IMR-90 (cell line): ENCODE results near the gene RHOG. TPM values are rescaled to one million over a fixed set of nuclear protein-coding genes. Genes with fewer than 3 reads are reported as not detected.

Source experiments
- ATAC-seq: fragments of 200-7000 bp; cut with Tn5 transposase; 2 replicates; pipeline ENCODE4 v1.9.1; 2020; ENCODE audit warnings: low read depth, mild to moderate bottlenecking, moderate library complexity
- BruUV-seq: library from RNA; stranded (reverse); fragments of 400-500 nt; replicated peaks from 2 replicates; lab custom pipeline; 2021; lab: Mats Ljungman, UMichigan
- CTCF ChIA-PET: fragments of 300-600 bp; formaldehyde crosslinking; extraction: SDS; loops from one replicate; lab custom pipeline; 2021; ENCODE audit warnings: antibody characterized with exemption; lab: Yijun Ruan, JAX
- POLR2A ChIA-PET: fragments of 300-600 bp; sonication (Branson Sonifier 250); formaldehyde crosslinking; loops from one replicate; lab custom pipeline; 2022; ENCODE audit warnings: antibody characterized with exemption; ENCODE audit not compliant: unreplicated experiment; lab: Charles Lee
- DNase-seq: peaks from one replicate; pipeline ENCODE4 v3.0.0; 2013
- H2AFZ ChIP-seq: replicated peaks from 2 replicates; pipeline ENCODE3; 2013; ENCODE audit warnings: low read length, mild to moderate bottlenecking; ENCODE audit not compliant: poor library complexity
- H2AK5ac ChIP-seq: 2 replicates; pipeline ENCODE4 v1.6.1; 2013; ENCODE audit warnings: low read depth, low read length, inconsistent platforms
- H2AK9ac ChIP-seq: replicated peaks from 2 replicates; pipeline ENCODE3; 2013; ENCODE audit warnings: mild to moderate bottlenecking, low read depth, low read length, moderate library complexity; ENCODE audit not compliant: poor library complexity
- H2BK120ac ChIP-seq: 2 replicates; pipeline ENCODE4 v1.6.1; 2013; ENCODE audit warnings: low read depth, low read length, inconsistent platforms
- H2BK15ac ChIP-seq: 3 replicates; pipeline ENCODE4 v1.6.1; 2013; ENCODE audit warnings: low read depth, low read length, inconsistent platforms
- H2BK20ac ChIP-seq: 2 replicates; pipeline ENCODE4 v1.6.1; 2013; ENCODE audit warnings: low read depth, mild to moderate bottlenecking, inconsistent platforms, low read length, moderate library complexity
- H2BK5ac ChIP-seq: 2 replicates; pipeline ENCODE4 v1.6.1; 2013; ENCODE audit warnings: mild to moderate bottlenecking, low read depth, low read length, inconsistent platforms; ENCODE audit not compliant: poor library complexity, severe bottlenecking
- H3K14ac ChIP-seq: replicated peaks from 2 replicates; pipeline ENCODE4 v1.6.1; 2013; ENCODE audit warnings: low read depth, low read length, inconsistent platforms
- H3K18ac ChIP-seq: 2 replicates; pipeline ENCODE4 v1.6.1; 2013; ENCODE audit warnings: low read depth, low read length, control low read depth
- H3K23ac ChIP-seq: 2 replicates; pipeline ENCODE4 v1.6.1; 2013; ENCODE audit warnings: low read depth, low read length, inconsistent platforms
- H3K27ac ChIP-seq: 2 replicates; pipeline ENCODE4 v1.5.1; 2013; ENCODE audit warnings: mild to moderate bottlenecking, control low read depth, low read length; ENCODE audit not compliant: insufficient read depth
- H3K27me3 ChIP-seq: 2 replicates; pipeline ENCODE4 v1.6.1; 2013; ENCODE audit warnings: low read length; ENCODE audit not compliant: control insufficient read depth, insufficient read depth
- H3K36me3 ChIP-seq: 2 replicates; pipeline ENCODE4 v1.6.1; 2013; ENCODE audit warnings: low read length, mixed read lengths; ENCODE audit not compliant: control insufficient read depth, insufficient read depth
- H3K4ac ChIP-seq: 2 replicates; pipeline ENCODE4 v1.6.1; 2013; ENCODE audit warnings: low read depth, low read length, inconsistent platforms
- H3K4me1 ChIP-seq: 2 replicates; pipeline ENCODE4 v1.6.1; 2013; ENCODE audit warnings: low read length, mixed read lengths; ENCODE audit not compliant: control insufficient read depth, insufficient read depth
- H3K4me2 ChIP-seq: 2 replicates; pipeline ENCODE4 v1.6.1; 2013; ENCODE audit warnings: low read depth, mild to moderate bottlenecking, control low read depth, low read length, moderate library complexity
- H3K4me3 ChIP-seq: 2 replicates; pipeline ENCODE4 v1.5.1; 2013; ENCODE audit warnings: low read depth, mild to moderate bottlenecking, control low read depth, low read length, moderate library complexity; ENCODE audit not compliant: insufficient read depth
- H3K56ac ChIP-seq: 2 replicates; pipeline ENCODE4 v1.6.1; 2013; ENCODE audit warnings: low read length, inconsistent platforms; ENCODE audit not compliant: insufficient read depth; ENCODE audit errors: extremely low read depth
- H3K79me1 ChIP-seq, 2 experiments: 2 replicates each; pipeline ENCODE4 v1.6.1; 2013; ENCODE audit warnings: low read length in 2 of 2, inconsistent platforms in 1 of 2, low read depth in 1 of 2
- H3K9ac ChIP-seq: 2 replicates; pipeline ENCODE4 v1.6.1; 2013; ENCODE audit warnings: low read depth, low read length, control low read depth
- H3K9me1 ChIP-seq: 2 replicates; pipeline ENCODE4 v1.6.1; 2013; ENCODE audit warnings: low read length, inconsistent platforms; ENCODE audit not compliant: insufficient read depth
- H3K9me3 ChIP-seq: 2 replicates; pipeline ENCODE4 v1.6.1; 2013; ENCODE audit warnings: low read length; ENCODE audit not compliant: control insufficient read depth, insufficient read depth
- H4K20me1 ChIP-seq: 2 replicates; pipeline ENCODE4 v1.6.1; 2013; ENCODE audit warnings: low read length, inconsistent platforms; ENCODE audit not compliant: insufficient read depth
- H4K5ac ChIP-seq: 2 replicates; pipeline ENCODE4 v1.6.1; 2013; ENCODE audit warnings: mild to moderate bottlenecking, low read depth, low read length, control low read depth
- H4K8ac ChIP-seq, 2 experiments: 2 replicates each; pipeline ENCODE4 v1.6.1; 2013; ENCODE audit warnings: low read depth in 2 of 2, low read length in 2 of 2, control low read depth in 1 of 2, inconsistent platforms in 1 of 2
- H4K91ac ChIP-seq: 2 replicates; pipeline ENCODE4 v1.6.1; 2013; ENCODE audit warnings: low read depth, low read length, inconsistent platforms; ENCODE audit not compliant: insufficient read depth
- BHLHE40 ChIP-seq: fragments of 150-350 bp; IDR thresholded peaks from 2 replicates; pipeline ENCODE4 v1.6.1; 2016; ENCODE audit warnings: mild to moderate bottlenecking, low read depth, low read length
- CEBPB ChIP-seq: IDR thresholded peaks from 2 replicates; pipeline ENCODE4 v1.6.1; 2012; ENCODE audit warnings: low read depth, low read length, improper control_type of control experiment
- CHD1 ChIP-seq: IDR thresholded peaks from 2 replicates; pipeline ENCODE4 v1.6.1; 2012; ENCODE audit warnings: low read depth, low read length, improper control_type of control experiment
- MXI1 ChIP-seq: IDR thresholded peaks from 2 replicates; pipeline ENCODE4 v1.6.1; 2012; ENCODE audit warnings: low read depth, mild to moderate bottlenecking, low read length, moderate library complexity, borderline replicate concordance
- NFE2L2 ChIP-seq: fragments of 150-350 bp; IDR thresholded peaks from 2 replicates; pipeline ENCODE4 v1.6.1; 2016; ENCODE audit warnings: low read depth, mild to moderate bottlenecking, low read length
- RCOR1 ChIP-seq: IDR thresholded peaks from 2 replicates; pipeline ENCODE4 v1.6.1; 2012; ENCODE audit warnings: mild to moderate bottlenecking, low read length, improper control_type of control experiment; ENCODE audit not compliant: insufficient replicate concordance
- RFX5 ChIP-seq: IDR thresholded peaks from 2 replicates; pipeline ENCODE4 v1.8.0; 2012; ENCODE audit warnings: low read depth, mild to moderate bottlenecking, low read length, moderate library complexity
- SMC3 ChIP-seq: fragments of 150-350 bp; IDR thresholded peaks from 2 replicates; pipeline ENCODE4 v1.6.1; 2016; ENCODE audit warnings: low read depth, mild to moderate bottlenecking, antibody characterized with exemption, low read length, moderate library complexity
- USF2 ChIP-seq: fragments of 150-350 bp; IDR thresholded peaks from 2 replicates; pipeline ENCODE4 v1.6.1; 2017; ENCODE audit warnings: mild to moderate bottlenecking, antibody characterized with exemption, low read length, low read depth
- WGBS, 2 experiments: methylation state at CpG; one replicate each; pipeline versions ENCODE4 v1.1.5 to v1.1.7; 2013; ENCODE audit warnings: missing lambda C conversion rate in 2 of 2; ENCODE audit not compliant: insufficient read length in 1 of 2; ENCODE audit errors: extremely low coverage in 2 of 2; 5-methylcytosine and 5-hydroxymethylcytosine counted together
- dilution Hi-C: fragments of 300-500 bp; cut with HindIII; formaldehyde crosslinking; loops from one replicate; pipeline ENCODE4 v1.14.3; 2018; ENCODE audit warnings: low sequenced_read_pairs; ENCODE audit not compliant: unreplicated experiment
- in situ Hi-C: fragments of 300-500 bp; cut with MboI; formaldehyde crosslinking; loops from 3 replicates; pipeline ENCODE4 v1.14.3; 2019; ENCODE audit warnings: low sequenced_read_pairs, inconsistent platforms, mixed read lengths
- intact Hi-C: fragments of 100-400 bp; cut with micrococcal nuclease; formaldehyde crosslinking; loops from 2 replicates; pipeline ENCODE4 v1.10.0; 2022
- polyA plus RNA-seq, 3 experiments: library from polyadenylated mRNA; depleted of rRNA; stranded (reverse); fragments of >200 nt; gene quantifications; 2 replicates each; pipeline ENCODE4 v1.2.3, GENCODE V29; 2012; ENCODE audit warnings: low replicate concordance in 1 of 3
- total RNA-seq: library from RNA; depleted of rRNA; stranded (reverse); fragments of >200 nt; gene quantifications from 2 replicates; pipeline ENCODE4 v1.2.3, GENCODE V29; 2012
- TF ChIP-seq, protein P1 (sequence below): fragments of 150-350 bp; IDR thresholded peaks from 2 replicates; pipeline ENCODE4 v1.6.1; 2016; ENCODE audit warnings: low read depth, mild to moderate bottlenecking, low read length, moderate library complexity, borderline replicate concordance

The RHOG gene
- total and polyA plus RNA-seq, 2 of the 4 experiments (the other 2 are of a cell fraction) = 16.3 to 114 TPM

DNA sequence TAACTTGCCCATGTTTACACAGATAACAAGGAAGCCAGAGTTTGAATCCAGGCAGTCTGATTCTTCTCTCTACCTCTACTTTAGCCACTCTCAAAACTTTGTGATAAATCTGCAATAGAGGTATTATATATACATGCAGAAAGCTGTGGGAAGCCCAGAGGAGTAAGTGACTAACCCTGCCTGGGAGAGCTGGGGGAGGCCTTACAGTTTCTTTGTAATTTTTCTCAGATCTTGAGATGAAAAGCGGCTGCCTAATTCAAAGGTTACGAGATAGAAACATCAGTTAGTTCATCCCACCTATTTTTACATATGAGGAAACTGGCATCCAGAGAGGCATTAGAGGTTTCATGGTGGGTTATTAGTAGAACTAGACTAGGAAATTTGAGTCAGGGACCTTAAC lies 19.6 kb upstream of the RHOG start:
- no peak overlapping the region for H3K56ac ChIP-seq
- ATAC-seq = no peak
- H2BK20ac ChIP-seq = no peak overlapping the region
- no peak overlapping the region for H4K5ac ChIP-seq
- H3K9me1 ChIP-seq = 0 out of 2 replicates have a peak, but pooled peaks cover 15% of the 10 kb centered on the region
- no peak overlapping the region for H3K4me3 ChIP-seq
- in situ Hi-C loops (no loop called here), dilution Hi-C loops (no loop called here), intact Hi-C loops (no loop called here)
- no peak overlapping the region for H3K9ac ChIP-seq
- no peaks in the 10 kb centered on the region for H4K20me1 ChIP-seq
- no peak overlapping the region for H3K27ac ChIP-seq
- peaks cover 44 to 67% of the 10 kb centered on the region in 2 experiments for H3K79me1 ChIP-seq
- no peaks in the 10 kb centered on the region for H3K36me3 ChIP-seq
- peak; percentile 41 for DNase-seq
- H3K14ac ChIP-seq = no peak overlapping the region
- no peak overlapping the region for H4K91ac ChIP-seq
- no peak overlapping the region for H2AFZ ChIP-seq
- H3K23ac ChIP-seq = no peak overlapping the region
- H3K18ac ChIP-seq = no peak overlapping the region
- POLR2A ChIA-PET = no interaction called here
- no peak overlapping the region for H2AK9ac ChIP-seq
- WGBS, 2 experiments = no CpG with 5 or more reads among the region's 2 CpGs
- peaks cover 15% of the 10 kb centered on the region for H3K4me1 ChIP-seq
- no peak overlapping the region for H2BK5ac ChIP-seq
- H2AK5ac ChIP-seq = no peak overlapping the region
- H3K4me2 ChIP-seq = no peak overlapping the region
- H4K8ac ChIP-seq = no peak overlapping the region
- no peak overlapping the region for H3K4ac ChIP-seq
- H3K27me3 ChIP-seq = no peaks in the 10 kb centered on the region
- no peak overlapping the region for H2BK15ac ChIP-seq
- no peaks in the 10 kb centered on the region for H3K9me3 ChIP-seq
- TF ChIP-seq CEBPB = no peak
- no peak for TF ChIP-seq USF2
- TF ChIP-seq MXI1 = no peak
- no peak for TF ChIP-seq RFX5
- TF ChIP-seq CHD1 = no peak
- TF ChIP-seq, protein P1, sequence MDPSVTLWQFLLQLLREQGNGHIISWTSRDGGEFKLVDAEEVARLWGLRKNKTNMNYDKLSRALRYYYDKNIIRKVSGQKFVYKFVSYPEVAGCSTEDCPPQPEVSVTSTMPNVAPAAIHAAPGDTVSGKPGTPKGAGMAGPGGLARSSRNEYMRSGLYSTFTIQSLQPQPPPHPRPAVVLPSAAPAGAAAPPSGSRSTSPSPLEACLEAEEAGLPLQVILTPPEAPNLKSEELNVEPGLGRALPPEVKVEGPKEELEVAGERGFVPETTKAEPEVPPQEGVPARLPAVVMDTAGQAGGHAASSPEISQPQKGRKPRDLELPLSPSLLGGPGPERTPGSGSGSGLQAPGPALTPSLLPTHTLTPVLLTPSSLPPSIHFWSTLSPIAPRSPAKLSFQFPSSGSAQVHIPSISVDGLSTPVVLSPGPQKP = no peak
- no peak for TF ChIP-seq SMC3
- no peak for TF ChIP-seq BHLHE40
- no peak for TF ChIP-seq NFE2L2
- no peak for TF ChIP-seq RCOR1
- no peak overlapping the region for H2BK120ac ChIP-seq
- CTCF ChIA-PET = interaction anchor here (1.5 kb wide), 1 partner anchor 11 kb away, joined by 4 read pairs; no protein-coding TSS in a partner anchor
- no TSS peak for BruUV-seq
